Activated naive CD4-positive, alpha-beta T cell treated with Interleukin-2 at 50 U/mL for 16 hours (primary cell): Measurements from ENCODE around the gene WBP1.
"Not testable (repeated sequence)": the region's sequence is repeated elsewhere in the genome, so short reads cannot be mapped to it uniquely, and the experiment has no call there.

ENCODE experiments used
- DNase-seq: peaks from one replicate; pipeline ENCODE4 v3.0.0-alpha.2; 2020

WBP1 gene

DNA sequence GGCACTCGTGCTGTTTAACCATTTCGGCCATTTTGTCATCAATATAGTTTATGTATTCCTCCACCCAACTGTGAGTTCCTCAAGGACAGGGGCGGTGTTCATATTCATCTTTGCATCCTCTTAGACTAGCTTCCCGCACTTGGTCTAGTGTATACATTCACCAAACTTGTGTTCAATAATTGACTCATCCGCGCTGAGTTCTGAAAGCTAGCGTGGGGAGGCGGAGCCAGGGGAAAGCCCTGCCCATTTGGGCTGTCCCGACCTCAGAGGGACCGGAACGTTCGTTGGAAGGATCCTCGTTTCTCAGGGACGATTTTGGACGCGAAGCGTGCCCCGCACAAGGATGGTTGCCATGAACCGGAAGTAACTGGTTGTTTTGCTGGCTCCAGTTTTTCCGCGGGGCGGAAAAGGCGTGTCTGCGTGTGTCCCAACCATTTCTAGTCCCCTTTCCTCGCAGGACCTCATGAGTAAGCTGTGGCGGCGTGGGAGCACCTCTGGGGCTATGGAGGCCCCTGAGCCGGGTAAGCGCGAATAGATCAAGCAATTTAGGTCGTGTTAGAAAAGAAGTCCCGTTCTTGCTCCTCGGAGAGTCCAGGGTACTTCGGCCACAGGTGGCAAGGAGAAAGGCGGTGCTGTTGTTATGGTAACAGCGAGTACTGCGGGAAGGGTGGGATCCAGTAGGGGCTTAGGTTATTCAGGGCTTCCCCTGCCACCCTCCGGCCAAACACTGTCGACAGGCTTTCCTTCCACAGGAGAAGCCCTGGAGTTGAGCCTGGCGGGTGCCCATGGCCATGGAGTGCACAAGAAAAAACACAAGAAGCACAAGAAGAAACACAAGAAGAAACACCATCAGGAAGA is 3.4 kb upstream of the WBP1 start, which contains the start of gene INO80B:
Gene INO80B, plus strand, starts transcription at position 434 of the 858 bp plus-strand sequence. Its CDS starts 30 bp downstream, at position 464.
- peak; percentile 97 for DNase-seq

DNA sequence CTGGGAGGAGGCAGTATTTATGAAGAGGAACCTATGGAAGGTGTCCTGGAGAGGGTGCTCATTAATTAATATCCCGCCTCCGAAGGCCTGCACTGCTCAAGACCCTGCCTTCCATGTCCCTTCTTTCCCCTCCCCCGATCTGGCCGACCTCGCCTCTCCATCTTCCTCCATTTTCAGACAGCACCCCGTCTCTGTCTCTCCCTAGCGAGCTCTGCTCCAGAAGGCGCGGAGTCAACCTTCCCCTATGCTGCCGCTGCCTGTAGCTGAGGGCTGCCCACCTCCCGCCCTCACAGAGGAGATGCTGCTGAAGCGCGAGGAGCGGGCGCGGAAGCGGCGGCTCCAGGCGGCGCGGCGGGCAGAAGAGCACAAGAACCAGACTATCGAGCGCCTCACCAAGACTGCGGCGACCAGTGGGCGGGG is 1.1 kb upstream of the WBP1 start:
- DNase-seq, result no peak

GRCh38 chr2:74457549-74458131 is 598 bp upstream of the WBP1 start:
- peak; percentile 85 for DNase-seq

GRCh38 chr2:74458938-74459363 is 713 bp downstream of the WBP1 start:
- no peak for DNase-seq

- DNase-seq, result not testable (repeated sequence)
Observed at GRCh38 chr2:74459503-74460118, 1.4 kb downstream of the WBP1 start.

GRCh38 chr2:74460187-74460586 is 1.9 kb downstream of the WBP1 start:
- DNase-seq, result not testable (repeated sequence)

DNA sequence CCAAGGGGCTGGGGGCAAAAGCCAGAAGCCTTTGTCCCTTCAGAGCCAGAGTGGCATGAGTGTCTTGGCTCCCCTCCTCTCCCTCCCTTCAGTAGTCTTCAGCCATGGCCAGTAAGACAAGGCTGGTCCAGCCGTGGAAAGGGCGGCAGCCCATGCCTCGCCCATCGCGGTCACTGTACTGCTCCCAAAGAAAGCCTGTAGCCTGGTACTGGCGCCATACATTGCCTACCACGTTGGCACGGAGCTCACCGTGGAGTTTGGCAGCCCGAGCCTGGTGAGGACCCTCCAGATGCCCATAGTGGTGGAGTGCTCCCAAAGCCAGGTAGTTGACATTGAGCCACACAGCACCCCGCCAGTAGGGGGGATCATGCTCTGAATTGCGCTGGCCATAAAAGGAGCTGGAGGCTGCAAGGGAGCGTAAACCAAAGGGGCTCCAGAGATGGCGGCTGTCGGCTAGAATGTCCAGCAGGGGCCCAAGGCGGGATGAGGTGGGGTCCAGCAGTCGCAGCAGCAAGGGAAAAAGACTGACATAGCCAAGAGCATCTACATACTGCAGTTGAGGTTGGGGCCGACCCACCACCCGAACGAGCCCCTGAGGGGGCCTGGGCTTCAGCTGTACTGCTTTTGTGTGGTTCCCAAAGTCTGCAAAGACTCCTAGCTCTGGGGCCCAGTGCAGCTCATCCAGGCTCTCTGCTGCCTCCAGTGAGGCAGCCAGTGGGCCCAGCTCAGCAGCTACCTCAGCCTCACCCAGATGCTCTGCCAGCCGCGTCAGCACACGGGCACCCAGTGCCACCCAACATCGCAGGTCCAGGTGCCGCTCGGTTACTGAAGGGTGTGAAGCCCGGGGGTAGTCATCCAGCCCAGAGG is 3.2 kb downstream of the WBP1 start:
- DNase-seq, result no peak

DNA sequence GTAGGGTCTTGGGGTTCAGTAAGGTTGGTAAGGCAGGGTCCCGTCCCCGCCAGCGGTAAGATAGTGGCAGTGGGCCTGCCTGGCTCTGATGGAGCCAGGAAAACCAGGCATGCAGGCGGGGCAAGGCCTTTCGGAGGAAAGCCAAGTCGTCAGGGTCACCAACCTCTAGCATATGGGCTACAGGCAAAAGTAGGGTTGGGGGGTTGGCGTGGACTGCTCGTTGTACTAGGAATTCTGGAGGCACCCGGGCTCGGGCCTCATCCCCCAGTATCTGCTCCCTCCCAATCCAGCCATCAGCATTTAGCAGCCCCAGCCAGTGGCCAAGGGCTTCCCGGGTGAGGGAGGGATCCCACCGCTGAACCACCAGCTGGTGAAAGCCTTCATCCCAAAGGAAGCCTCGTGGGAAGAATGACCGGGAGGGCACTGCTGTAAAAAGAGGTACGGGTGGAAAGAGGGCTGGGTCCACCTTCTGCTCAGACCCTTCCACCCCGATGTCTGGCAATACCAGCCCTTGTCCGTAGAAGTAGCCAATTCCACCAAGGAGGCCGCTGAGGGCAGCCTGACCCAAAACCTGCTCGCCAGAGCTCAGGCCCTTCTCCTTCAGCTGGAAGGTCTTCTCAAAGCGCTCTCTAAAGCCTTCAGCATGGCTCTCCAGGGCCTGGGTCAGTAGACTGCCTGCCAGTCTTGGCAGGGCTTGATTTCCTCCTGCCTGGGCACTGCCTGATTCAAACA is 4.0 kb downstream of the WBP1 start:
- DNase-seq, result no peak

GRCh38 chr2:74462786-74463105 is 4.5 kb downstream of the WBP1 start:
- DNase-seq, result no peak

- DNase-seq, result no peak
Observed at GRCh38 chr2:74464406-74464805, 6.2 kb downstream of the WBP1 start.

- DNase-seq, result not testable (repeated sequence)
Observed at GRCh38 chr2:74470742-74471141, 12.5 kb downstream of the WBP1 start.

GRCh38 chr2:74471332-74472065 is 13.3 kb downstream of the WBP1 start:
- DNase-seq, result no peak

DNA sequence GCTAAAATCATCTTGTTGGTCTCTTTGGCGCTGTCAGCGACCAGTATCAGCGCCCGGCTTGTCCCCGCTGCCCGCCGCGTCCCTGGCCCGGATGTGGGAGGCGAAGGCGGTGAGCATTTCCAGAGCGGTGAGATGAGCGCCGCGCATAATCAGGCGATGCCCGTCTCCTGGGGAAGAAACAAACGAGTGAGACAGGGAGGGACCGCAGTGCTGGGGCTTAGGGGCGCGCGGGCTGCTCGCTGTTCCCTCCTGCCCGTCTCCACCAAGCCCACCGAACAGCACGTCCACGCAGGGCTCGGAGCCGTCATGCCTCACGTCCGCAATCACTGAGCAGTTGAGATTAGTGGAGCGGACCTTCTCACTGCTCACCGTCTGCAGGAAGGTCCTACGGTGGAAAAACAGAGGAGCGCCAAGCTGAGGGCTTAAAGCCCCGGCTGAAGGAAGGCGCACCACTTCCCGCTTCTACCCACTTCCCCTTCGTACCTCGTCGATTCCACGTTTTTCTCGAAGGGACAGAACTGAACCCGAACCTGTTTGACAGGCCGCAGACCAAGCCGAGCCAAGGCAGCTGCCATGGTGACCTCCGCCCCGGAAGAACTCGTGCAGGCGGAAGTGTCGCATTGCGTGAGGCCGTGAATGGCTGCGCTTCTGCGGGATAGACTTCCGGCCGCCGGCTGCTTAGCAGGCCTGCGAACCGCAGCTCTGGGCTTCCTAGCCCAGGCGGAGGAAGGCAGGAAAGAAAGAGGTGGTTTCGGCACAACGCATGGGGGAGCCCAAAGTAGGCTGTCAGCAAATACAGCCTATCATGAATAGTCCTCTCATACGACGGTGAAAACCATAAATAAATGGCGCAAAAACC is 14.1 kb downstream of the WBP1 start, which contains the start of gene MRPL53:
Gene MRPL53, minus strand, starts transcription at position 595 of the 859 bp plus-strand sequence. Its CDS starts 20 bp downstream, at position 575.
- peak; percentile 96 for DNase-seq

- no peak for DNase-seq
Observed at GRCh38 chr2:74472945-74473258, 14.7 kb downstream of the WBP1 start.

GRCh38 chr2:74474481-74474880 is 16.2 kb downstream of the WBP1 start:
- no peak for DNase-seq

GRCh38 chr2:74474899-74475298 is 16.7 kb downstream of the WBP1 start:
- no peak for DNase-seq

- no peak for DNase-seq
Observed at GRCh38 chr2:74481431-74481830, 23.2 kb downstream of the WBP1 start.

DNA sequence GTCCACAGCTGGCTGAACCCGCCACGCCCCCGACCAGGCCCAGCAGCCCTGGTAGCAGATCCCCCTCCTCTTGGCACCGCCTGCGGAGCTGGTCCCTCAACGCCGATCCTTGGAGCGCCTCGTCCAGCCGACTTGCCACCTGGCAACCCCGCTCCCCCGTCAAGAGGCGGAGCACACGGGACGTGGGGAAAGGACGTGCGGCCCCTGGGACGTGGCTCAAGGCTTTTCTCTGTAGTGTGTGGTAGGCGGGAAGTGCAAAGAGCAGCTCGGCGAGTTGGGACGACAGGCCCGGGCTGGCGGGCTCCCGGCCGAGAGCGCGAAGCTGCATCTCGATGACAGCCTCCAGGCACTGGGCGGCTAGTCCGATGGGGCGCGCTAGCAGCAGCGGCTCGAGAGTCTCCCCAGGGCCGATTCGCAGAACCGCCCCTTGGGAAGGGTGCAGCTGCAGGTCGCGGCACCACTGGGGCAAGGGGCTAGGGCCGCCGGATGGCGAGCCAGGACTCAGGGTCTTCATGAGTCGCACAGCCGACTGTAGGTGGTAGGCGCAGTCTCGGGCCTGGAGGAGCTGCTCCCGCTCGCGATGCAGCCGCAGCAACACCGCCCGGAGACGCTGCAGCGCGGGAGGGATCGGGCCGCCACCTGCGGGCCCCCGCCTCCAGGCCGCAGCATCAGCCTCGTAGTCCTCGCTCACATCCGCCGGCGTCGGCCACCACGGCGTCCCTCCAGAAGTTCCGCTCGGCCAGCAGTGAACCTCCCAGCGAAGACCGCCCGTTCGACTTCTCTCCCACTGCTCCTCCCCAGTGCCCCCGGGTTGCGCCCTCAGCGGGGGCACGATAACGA is 23.9 kb downstream of the WBP1 start:
- DNase-seq, result peak; percentile 64
